DND-41 (cell line): Measurements from ENCODE around the gene NRXN3.

Experiments used
- ATAC-seq: fragments of 200-7000 bp; cut with Tn5 transposase; 3 replicates; pipeline ENCODE4 v1.9.1; 2021; ENCODE audit warnings: low read depth; ENCODE audit not compliant: insufficient read depth
- DNase-seq: peaks from one replicate; pipeline ENCODE4 v3.0.0-alpha.2; 2020
- H2AFZ ChIP-seq: 2 replicates; pipeline ENCODE4 v1.6.0; 2012; ENCODE audit warnings: low read depth, low read length
- H3K27ac ChIP-seq: 2 replicates; pipeline ENCODE4 v1.5.1; 2012; ENCODE audit warnings: low read length, inconsistent platforms
- H3K27me3 ChIP-seq: fragments of 200-600 bp; sonication (generic); 2 replicates; pipeline ENCODE4 v1.6.0; 2012; ENCODE audit warnings: low read length, mild to moderate bottlenecking, inconsistent platforms; ENCODE audit not compliant: insufficient read depth, poor library complexity
- H3K36me3 ChIP-seq: 2 replicates; pipeline ENCODE4 v1.5.1; 2012; ENCODE audit warnings: low read length, inconsistent platforms; ENCODE audit not compliant: insufficient read depth
- H3K4me1 ChIP-seq: 2 replicates; pipeline ENCODE4 v1.5.1; 2012; ENCODE audit warnings: mild to moderate bottlenecking, low read length; ENCODE audit not compliant: insufficient read depth
- H3K4me2 ChIP-seq: 2 replicates; pipeline ENCODE4 v1.6.0; 2012; ENCODE audit warnings: mild to moderate bottlenecking, moderate library complexity, low read length, inconsistent platforms; ENCODE audit not compliant: insufficient read depth
- H3K4me3 ChIP-seq, 2 experiments: fragments of 200-600 bp in 1 of 2; shearing (Covaris generic) in 1 of 2; 2 replicates each; pipeline ENCODE4 v1.5.1; 2012 to 2016; ENCODE audit warnings: inconsistent platforms in 2 of 2, low read length in 2 of 2, mild to moderate bottlenecking in 2 of 2, low read depth in 1 of 2, moderate library complexity in 1 of 2
- H3K79me2 ChIP-seq: 2 replicates; pipeline ENCODE4 v1.6.0; 2012; ENCODE audit warnings: low read length, inconsistent platforms; ENCODE audit not compliant: insufficient read depth
- H3K9ac ChIP-seq: 2 replicates; pipeline ENCODE4 v1.6.0; 2012; ENCODE audit warnings: low read depth, mild to moderate bottlenecking, inconsistent platforms, low read length, moderate library complexity
- H3K9me3 ChIP-seq: 2 replicates; pipeline ENCODE4 v1.5.1; 2012; ENCODE audit warnings: low read length, moderate library complexity, mild to moderate bottlenecking, inconsistent platforms; ENCODE audit not compliant: insufficient read depth, severe bottlenecking
- H4K20me1 ChIP-seq: 2 replicates; pipeline ENCODE4 v1.6.0; 2012; ENCODE audit warnings: low read length; ENCODE audit not compliant: insufficient read depth
- EZH2 ChIP-seq: IDR thresholded peaks from 3 replicates; pipeline ENCODE4 v1.6.1; 2012; ENCODE audit warnings: borderline replicate concordance, low read depth, mild to moderate bottlenecking, moderate library complexity, low read length, inconsistent platforms; ENCODE audit not compliant: severe bottlenecking
- TF ChIP-seq, protein P1 (sequence below): IDR thresholded peaks from 2 replicates; pipeline ENCODE4 v1.5.1; 2012; ENCODE audit warnings: borderline replicate concordance, low read length, moderate library complexity, mild to moderate bottlenecking; ENCODE audit not compliant: poor library complexity, severe bottlenecking; ENCODE audit errors: extremely low read depth

The NRXN3 gene

GRCh38 chr14:79878785-79879184 is 1708.6 kb downstream of the NRXN3 start:
- Histone ChIP-seq H3K27me3 (no peaks in the 10 kb centered on the region), H3K36me3 (no peaks in the 10 kb centered on the region), H3K79me2 (no peaks in the 10 kb centered on the region), H2AFZ (no peak overlapping the region), H3K4me1 (no peaks in the 10 kb centered on the region), H3K9ac (no peak overlapping the region), H3K4me3 (no peak overlapping the region), H3K4me2 (no peak overlapping the region), H3K9me3 (no peaks in the 10 kb centered on the region), H3K27ac (no peak overlapping the region), H4K20me1 (no peaks in the 10 kb centered on the region)
- DNase-seq (no peak), ATAC-seq (no peak)
- no peak for TF ChIP-seq EZH2
- TF ChIP-seq, protein P1, sequence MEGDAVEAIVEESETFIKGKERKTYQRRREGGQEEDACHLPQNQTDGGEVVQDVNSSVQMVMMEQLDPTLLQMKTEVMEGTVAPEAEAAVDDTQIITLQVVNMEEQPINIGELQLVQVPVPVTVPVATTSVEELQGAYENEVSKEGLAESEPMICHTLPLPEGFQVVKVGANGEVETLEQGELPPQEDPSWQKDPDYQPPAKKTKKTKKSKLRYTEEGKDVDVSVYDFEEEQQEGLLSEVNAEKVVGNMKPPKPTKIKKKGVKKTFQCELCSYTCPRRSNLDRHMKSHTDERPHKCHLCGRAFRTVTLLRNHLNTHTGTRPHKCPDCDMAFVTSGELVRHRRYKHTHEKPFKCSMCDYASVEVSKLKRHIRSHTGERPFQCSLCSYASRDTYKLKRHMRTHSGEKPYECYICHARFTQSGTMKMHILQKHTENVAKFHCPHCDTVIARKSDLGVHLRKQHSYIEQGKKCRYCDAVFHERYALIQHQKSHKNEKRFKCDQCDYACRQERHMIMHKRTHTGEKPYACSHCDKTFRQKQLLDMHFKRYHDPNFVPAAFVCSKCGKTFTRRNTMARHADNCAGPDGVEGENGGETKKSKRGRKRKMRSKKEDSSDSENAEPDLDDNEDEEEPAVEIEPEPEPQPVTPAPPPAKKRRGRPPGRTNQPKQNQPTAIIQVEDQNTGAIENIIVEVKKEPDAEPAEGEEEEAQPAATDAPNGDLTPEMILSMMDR = no peak

DNA sequence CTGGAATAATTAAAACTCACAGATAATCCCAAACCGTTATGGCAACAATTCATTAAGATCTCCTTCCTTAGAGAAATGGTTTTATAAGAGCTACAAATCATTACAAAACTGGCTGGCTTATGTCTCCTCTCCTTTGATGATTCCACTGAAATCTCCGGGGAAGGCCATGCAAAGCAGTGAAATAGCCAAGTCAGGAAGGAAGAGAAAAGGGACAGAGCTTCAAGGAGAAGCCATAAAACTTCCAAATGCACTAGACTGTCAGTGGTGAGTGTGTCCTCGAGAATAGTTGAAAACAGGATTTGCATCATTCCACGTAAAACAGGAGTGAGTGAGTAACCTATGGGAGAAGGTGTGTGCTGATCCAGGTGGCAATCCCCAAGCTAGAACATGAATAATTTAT is 1711.1 kb downstream of the NRXN3 start:
- H3K9me3 ChIP-seq = no peaks in the 10 kb centered on the region
- no peak overlapping the region for H2AFZ ChIP-seq
- H4K20me1 ChIP-seq = no peaks in the 10 kb centered on the region
- no peaks in the 10 kb centered on the region for H3K27me3 ChIP-seq
- DNase-seq = no peak
- H3K4me3 ChIP-seq = no peak overlapping the region
- no peak overlapping the region for H3K9ac ChIP-seq
- no peak overlapping the region for H3K27ac ChIP-seq
- no peak overlapping the region for H3K4me2 ChIP-seq
- no peak for ATAC-seq
- no peaks in the 10 kb centered on the region for H3K79me2 ChIP-seq
- H3K36me3 ChIP-seq = no peaks in the 10 kb centered on the region
- no peaks in the 10 kb centered on the region for H3K4me1 ChIP-seq
- TF ChIP-seq, protein P1 = no peak
- no peak for TF ChIP-seq EZH2

DNA sequence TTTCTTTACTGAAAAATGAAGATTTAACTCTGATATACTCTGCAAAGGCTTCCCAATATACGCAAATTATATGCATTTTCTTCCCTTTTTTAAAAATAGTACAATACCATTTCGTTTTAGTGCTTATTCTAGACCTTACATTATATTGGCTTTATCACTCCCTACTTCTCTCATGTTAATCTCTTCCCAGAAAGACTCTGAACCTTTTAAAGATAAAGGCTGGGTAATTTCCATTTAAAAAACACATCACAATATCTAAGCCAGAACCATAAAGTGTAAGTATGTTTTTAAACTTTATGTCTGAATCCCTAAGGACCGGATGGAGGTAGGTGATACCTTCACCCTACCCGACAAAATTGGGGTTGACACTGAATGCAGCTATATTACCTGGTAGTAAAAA is 1720.4 kb downstream of the NRXN3 start:
- no peaks in the 10 kb centered on the region for H3K79me2 ChIP-seq
- TF ChIP-seq EZH2 = no peak
- TF ChIP-seq, protein P1 = no peak
- no peaks in the 10 kb centered on the region for H3K4me1 ChIP-seq
- no peak overlapping the region for H3K9ac ChIP-seq
- no peaks in the 10 kb centered on the region for H3K36me3 ChIP-seq
- H3K27me3 ChIP-seq = no peaks in the 10 kb centered on the region
- no peak overlapping the region for H3K27ac ChIP-seq
- no peaks in the 10 kb centered on the region for H3K9me3 ChIP-seq
- no peak for ATAC-seq
- H3K4me3 ChIP-seq = no peak overlapping the region
- no peak overlapping the region for H2AFZ ChIP-seq
- no peak for DNase-seq
- no peak overlapping the region for H3K4me2 ChIP-seq
- H4K20me1 ChIP-seq = no peaks in the 10 kb centered on the region

DNA sequence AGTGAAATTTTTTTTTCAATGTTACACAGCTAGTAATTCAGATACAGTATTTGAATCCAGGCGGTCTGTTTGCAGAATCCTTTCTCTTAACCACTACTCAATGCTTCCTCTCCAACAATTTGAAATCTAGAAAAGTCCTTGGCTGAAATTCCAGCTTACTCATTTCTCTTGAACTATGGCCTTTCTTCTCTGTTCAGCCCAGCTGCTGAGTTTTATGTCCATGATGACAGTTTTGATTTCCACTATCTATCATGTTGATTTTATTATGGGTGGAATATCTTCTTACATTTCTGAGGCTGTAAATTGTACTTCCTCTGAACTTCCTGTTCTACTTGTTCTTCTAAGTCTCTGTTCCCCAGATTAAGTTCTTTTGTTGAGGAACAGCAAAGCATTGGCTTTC is 1725.8 kb downstream of the NRXN3 start:
- no peaks in the 10 kb centered on the region for H4K20me1 ChIP-seq
- no peak for ATAC-seq
- no peak overlapping the region for H3K4me3 ChIP-seq
- H3K9ac ChIP-seq = no peak overlapping the region
- no peak for DNase-seq
- no peaks in the 10 kb centered on the region for H3K27me3 ChIP-seq
- H3K4me2 ChIP-seq = no peak overlapping the region
- H3K4me1 ChIP-seq = no peaks in the 10 kb centered on the region
- H3K27ac ChIP-seq = no peak overlapping the region
- TF ChIP-seq EZH2 = no peak
- TF ChIP-seq, protein P1 = no peak
- no peaks in the 10 kb centered on the region for H3K9me3 ChIP-seq
- no peaks in the 10 kb centered on the region for H3K36me3 ChIP-seq
- H2AFZ ChIP-seq = no peak overlapping the region
- no peaks in the 10 kb centered on the region for H3K79me2 ChIP-seq
